BJ (cell line): Measurements from ENCODE around the gene ACOX3. TPM values are rescaled to one million over a fixed set of nuclear protein-coding genes. Genes with fewer than 3 reads are reported as not detected.

Experiments
- CTCF ChIA-PET: fragments of 350-600 bp; formaldehyde crosslinking; extraction: SDS; loops from one replicate; lab custom pipeline; 2021; ENCODE audit warnings: antibody characterized with exemption, inconsistent platforms; lab: Yijun Ruan, JAX
- POLR2A ChIA-PET: fragments of 300-600 bp; sonication (Branson Sonifier 250); formaldehyde crosslinking; extraction: SDS; loops from one replicate; lab custom pipeline; 2021; ENCODE audit warnings: antibody characterized with exemption; lab: Charles Lee
- DNase-seq: peaks from one replicate; pipeline ENCODE4 v3.0.0-alpha.2; 2011; ENCODE audit warnings: low read depth
- H3K27me3 ChIP-seq: 2 replicates; pipeline ENCODE4 v1.6.0; 2011; ENCODE audit warnings: low read length; ENCODE audit not compliant: control insufficient read depth, insufficient read depth
- H3K36me3 ChIP-seq: 2 replicates; pipeline ENCODE4 v1.5.1; 2011; ENCODE audit warnings: low read length; ENCODE audit not compliant: control insufficient read depth, insufficient read depth
- H3K4me3 ChIP-seq: 2 replicates; pipeline ENCODE4 v1.5.1; 2011; ENCODE audit warnings: low read depth, mild to moderate bottlenecking, control low read depth, low read length
- polyA plus RNA-seq: library from polyadenylated mRNA; depleted of rRNA; stranded (reverse); fragments of >200 nt; gene quantifications from 2 replicates; pipeline ENCODE4 v1.2.3, GENCODE V29; 2011
- TF ChIP-seq, protein P1 (sequence below): IDR thresholded peaks from 2 replicates; pipeline ENCODE4 v1.5.1; 2011; ENCODE audit warnings: low read depth, mild to moderate bottlenecking, control low read depth, inconsistent platforms, low read length, moderate library complexity; ENCODE audit not compliant: insufficient read depth

The ACOX3 gene
- polyA plus RNA-seq, 1 experiment = 10.2 TPM

DNA sequence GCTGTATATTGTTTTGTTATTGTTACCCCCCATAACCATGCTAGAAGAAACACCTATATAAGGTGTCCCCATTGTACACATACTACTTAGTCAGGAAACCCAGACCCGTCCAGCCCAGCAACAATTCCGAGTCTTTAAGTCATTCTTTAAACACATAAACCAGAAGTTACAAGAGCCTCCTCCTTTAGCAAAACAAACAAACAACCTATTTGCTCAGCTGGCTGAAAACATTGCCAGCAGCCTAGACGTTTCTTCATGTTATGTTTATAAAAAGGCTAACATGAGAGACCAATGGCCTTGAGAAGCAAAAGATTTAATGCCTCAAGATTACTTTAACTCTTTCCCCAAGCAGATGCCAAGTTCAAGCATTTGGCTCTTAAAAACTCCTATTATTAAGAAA, 1.4 kb downstream of the ACOX3 start:
- no peak overlapping the region for H3K4me3 ChIP-seq
- CTCF ChIA-PET = interaction anchor here (2.5 kb wide), 1 partner anchor 10 kb away, joined by 10 read pairs; no protein-coding TSS in a partner anchor
- TF ChIP-seq, protein P1, sequence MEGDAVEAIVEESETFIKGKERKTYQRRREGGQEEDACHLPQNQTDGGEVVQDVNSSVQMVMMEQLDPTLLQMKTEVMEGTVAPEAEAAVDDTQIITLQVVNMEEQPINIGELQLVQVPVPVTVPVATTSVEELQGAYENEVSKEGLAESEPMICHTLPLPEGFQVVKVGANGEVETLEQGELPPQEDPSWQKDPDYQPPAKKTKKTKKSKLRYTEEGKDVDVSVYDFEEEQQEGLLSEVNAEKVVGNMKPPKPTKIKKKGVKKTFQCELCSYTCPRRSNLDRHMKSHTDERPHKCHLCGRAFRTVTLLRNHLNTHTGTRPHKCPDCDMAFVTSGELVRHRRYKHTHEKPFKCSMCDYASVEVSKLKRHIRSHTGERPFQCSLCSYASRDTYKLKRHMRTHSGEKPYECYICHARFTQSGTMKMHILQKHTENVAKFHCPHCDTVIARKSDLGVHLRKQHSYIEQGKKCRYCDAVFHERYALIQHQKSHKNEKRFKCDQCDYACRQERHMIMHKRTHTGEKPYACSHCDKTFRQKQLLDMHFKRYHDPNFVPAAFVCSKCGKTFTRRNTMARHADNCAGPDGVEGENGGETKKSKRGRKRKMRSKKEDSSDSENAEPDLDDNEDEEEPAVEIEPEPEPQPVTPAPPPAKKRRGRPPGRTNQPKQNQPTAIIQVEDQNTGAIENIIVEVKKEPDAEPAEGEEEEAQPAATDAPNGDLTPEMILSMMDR = no peak

DNA sequence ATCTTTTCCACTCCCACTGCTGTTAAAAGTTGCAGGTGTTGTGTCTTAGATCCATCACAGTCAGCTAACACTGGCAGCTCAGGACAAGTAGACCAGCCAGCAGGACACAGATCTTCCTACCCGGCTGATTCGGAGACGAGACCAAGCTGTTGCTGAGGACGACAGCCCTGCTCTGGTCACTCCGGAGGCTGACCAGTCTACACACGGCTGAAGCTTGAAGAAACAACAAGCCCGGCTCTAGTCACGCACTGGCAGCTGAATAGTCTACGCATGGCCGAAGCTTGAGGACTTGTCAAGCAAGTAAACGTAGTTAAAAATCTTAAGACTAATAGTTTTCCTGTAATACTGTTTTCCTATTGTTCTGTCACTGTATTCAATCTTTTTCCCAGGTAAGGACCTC, 1.8 kb downstream of the ACOX3 start:
- no peak for DNase-seq
- TF ChIP-seq, protein P1 = no peak
- H3K36me3 ChIP-seq = no peaks in the 10 kb centered on the region
- POLR2A ChIA-PET = no interaction called here
- CTCF ChIA-PET = interaction anchor here (2.5 kb wide), 1 partner anchor 10 kb away, joined by 10 read pairs; no protein-coding TSS in a partner anchor
- H3K4me3 ChIP-seq = no peak overlapping the region
- H3K27me3 ChIP-seq = no peaks in the 10 kb centered on the region

More for the DNA sequence above, 1.4 kb downstream of the ACOX3 start:
- H3K36me3 ChIP-seq = no peaks in the 10 kb centered on the region
- POLR2A ChIA-PET = no interaction called here
- DNase-seq = no peak
- H3K27me3 ChIP-seq = no peaks in the 10 kb centered on the region

- H3K36me3 ChIP-seq = no peaks in the 10 kb centered on the region
Observed at GRCh38 chr4:8437281-8437680, 3.2 kb downstream of the ACOX3 start.

GRCh38 chr4:8435656-8436121, 4.8 kb downstream of the ACOX3 start:
- CTCF ChIA-PET = no interaction called here
- TF ChIP-seq, protein P1 = no peak
- H3K4me3 ChIP-seq = no peak overlapping the region
- DNase-seq = no peak
- H3K36me3 ChIP-seq = no peaks in the 10 kb centered on the region
- H3K27me3 ChIP-seq = no peaks in the 10 kb centered on the region
- POLR2A ChIA-PET = no interaction called here

More at GRCh38 chr4:8437281-8437680, 3.2 kb downstream of the ACOX3 start:
- Histone ChIP-seq H3K27me3 (no peaks in the 10 kb centered on the region), H3K4me3 (no peak overlapping the region)
- no peak for DNase-seq
- POLR2A ChIA-PET = no interaction called here
- TF ChIP-seq, protein P1 = no peak
- CTCF ChIA-PET = interaction anchor here (2.5 kb wide), 1 partner anchor 8 kb away, joined by 10 read pairs; no protein-coding TSS in a partner anchor

DNA sequence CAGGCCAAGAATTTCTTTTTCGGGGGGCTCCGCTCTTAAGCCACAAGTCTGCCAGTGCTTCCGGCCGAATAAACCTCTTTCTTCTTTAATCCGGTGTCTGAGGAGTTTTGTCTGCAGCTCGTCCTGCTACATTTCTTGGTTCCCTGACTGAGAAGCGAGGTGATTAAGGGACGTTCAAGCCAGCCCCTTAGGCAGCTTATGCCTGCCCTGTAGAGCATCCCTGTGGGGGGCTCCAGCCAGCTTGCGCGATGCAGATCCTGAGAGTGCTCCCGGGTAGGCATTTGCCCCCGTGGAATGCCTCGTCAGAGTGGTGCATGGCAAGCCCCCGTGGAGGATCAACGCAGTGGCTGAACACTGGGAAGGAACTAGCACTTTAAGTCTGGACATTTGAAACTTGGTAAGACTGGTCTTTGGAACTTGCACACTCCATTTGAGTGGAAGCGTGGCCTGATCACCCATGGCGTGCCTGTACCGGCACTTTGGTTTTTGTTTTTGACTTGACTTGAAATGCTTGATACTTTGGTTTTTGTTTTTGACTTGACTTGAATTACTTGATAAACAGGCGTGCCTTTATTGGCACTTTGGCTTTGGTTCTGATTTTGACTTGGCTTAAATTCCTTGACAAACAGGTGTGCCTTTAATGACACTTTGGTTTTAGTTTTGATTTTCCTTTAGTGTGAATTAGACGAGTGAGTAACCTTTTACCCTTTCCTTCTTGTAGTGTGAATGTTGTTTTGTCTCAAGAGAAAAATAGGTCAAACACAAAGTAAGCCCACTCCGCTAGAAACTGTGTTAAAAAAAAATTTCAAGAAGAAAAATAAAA, 6.1 kb downstream of the ACOX3 start:
- Histone ChIP-seq H3K36me3 (no peaks in the 10 kb centered on the region), H3K27me3 (no peaks in the 10 kb centered on the region), H3K4me3 (no peak overlapping the region)
- CTCF ChIA-PET = no interaction called here
- TF ChIP-seq, protein P1 = no peak
- POLR2A ChIA-PET = no interaction called here
- no peak for DNase-seq
